HG03460 (cell line): ENCODE results near the gene MYO1C.
A peak's percentile ranks its signal among the peaks of the same experiment; 100 is the strongest.
"Not testable (repeated sequence)": the region's sequence is repeated elsewhere in the genome, so short reads cannot be mapped to it uniquely, and the experiment has no call there.

ENCODE experiments used
- ATAC-seq: cut with Tn5 transposase; IDR thresholded peaks from one replicate; pipeline ENCODE4 v1.9.1; 2021; ENCODE audit not compliant: unreplicated experiment

Gene MYO1C

DNA sequence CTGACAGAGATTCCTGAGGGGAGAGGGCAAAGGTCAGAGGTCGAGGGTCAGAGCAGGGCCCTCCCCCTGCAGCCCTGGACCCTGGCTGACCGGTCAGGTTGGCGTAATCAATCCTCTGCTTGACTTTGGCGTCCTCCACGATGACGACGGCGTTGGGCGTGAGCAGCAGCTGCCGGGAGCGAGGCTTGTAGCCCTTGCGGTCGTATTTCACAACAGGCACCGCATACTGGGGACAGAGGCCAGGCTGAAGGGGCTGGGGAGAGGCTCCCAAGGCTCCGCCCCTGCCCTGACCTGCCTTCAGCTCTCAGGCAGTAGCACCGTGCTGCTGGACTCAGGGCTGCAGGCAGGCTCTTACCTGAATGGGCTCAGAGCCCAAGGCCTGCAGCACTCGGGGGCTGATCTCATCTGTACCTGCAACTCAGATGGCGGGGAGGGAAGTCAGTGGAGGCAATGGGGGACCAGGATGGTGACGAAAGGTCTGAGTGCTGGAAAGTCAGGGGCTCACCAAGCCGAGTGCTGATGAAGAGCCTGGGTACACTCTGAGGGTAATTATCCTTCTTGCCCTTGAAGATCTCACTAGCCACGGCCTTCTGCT lies 24.5 kb downstream of the MYO1C start:
- ATAC-seq, result no peak

DNA sequence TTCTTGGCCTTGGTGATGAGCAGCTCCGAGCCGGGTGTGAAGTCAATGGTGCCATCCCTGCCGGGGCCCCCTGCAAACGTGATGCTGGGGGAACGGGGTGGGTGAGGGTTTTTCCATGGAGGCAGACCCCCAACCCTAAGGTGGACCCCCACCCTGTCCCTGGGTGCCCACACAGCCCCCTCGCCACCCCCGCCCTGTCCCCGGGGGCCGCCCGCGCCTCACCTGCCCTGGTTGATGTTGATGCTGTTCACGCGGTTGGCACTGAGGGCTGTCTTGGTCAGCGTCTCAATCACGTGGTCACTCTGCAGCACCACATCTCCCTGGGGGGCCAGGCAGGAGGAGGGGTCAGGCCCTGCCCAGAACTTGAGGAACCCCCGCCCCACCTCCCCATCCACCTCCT lies 25.2 kb downstream of the MYO1C start:
- ATAC-seq, result no peak

DNA sequence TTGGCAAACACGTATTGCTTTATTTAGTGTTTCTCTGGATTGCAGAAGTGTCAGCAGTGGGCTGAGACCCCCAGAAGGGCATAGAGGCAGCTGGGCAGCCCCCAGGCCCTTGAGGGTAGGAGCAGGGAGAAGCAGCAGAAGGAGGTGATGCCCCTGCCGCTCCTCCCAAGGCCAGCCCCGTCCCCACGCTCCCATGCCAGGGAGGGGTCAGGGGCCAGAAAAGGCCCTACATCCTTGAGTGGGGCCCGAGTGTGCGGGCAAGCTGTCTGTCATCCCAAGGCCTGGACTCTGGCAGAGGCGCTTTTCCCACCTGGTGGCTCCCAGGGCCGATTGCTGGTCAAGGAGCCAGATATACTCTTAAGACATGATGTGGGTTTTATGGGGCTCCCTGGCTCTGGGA lies 28.3 kb downstream of the MYO1C start:
- ATAC-seq, result no peak

DNA sequence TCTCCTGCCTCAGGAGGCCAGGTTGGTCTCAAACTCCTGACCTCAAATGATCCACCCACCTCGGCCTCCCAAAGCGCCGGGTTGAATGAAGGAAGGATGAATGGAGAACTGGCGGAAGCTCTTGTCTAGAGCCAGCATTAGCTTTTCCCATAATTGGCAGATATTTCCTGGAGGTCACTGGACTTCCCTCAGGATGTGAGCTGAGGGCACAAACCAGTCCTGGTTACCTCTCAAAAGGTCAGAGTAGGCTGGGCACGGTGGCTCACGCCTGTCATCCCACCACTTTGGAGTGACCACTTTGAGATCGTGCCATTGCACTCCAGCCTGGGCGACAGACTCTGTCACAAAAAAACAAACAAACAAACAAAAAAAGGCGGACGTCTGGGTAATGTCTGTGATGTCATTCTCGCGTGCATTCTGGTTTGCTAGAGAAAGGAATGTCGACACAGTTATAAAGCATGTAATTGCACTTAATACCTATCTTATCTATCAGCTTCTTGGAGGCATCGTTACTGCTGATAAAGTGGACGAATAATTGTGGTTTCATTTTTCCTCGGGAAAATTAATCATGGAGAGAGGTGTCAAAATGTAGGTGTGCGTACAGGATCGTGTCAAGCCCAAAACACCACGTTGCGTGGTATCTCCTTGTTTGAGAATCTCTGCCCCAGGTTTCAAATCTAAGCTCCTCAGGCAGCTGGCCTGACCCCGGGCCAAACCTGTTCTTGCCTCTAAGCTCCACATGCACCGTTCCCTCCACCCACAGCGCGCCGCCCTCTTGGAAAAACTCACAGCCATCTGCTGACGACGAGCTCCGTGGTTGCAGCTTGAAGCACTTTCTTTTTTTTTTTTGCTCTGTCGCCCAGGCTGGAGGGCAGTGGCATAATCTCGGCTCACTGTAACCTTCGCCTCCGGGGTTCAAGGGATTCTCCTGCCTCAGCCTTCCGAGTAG lies 30.0 kb downstream of the MYO1C start:
- ATAC-seq, result no peak

DNA sequence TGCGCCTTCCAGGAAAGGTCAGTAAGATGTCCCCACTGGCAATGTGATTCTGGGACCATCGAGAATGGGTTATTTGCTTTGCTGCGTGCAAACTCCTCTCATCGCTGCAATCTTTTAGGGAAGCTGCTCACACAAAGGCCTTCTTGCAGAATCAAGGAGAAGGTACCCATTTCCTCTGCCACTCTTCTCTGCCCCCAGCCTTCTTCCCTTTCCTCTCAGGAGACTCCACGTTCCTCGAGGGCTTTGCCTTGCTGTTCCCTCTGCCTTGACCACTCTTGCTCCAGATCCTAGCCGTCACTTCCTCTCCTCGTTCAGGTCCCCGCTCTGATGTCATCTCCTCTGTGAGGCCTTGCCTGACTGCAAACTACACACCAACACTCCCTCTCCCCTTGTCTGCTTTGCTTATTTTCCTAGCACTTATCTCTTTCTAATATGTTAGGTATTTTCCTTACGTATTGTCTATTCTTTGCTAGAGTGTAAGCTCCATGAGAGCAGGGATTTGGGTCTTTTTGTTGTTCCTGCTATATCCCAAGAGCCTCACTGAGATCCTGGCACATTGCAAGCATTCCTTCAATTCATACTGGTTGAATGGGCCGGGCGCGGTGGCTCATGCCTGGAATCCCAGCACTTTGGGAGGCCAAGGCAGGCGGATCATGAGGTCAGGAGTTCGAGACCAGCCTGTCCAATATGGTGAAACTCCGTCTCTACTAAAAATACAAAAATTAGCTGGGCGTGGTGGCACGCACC lies 31.1 kb downstream of the MYO1C start:
- no peak for ATAC-seq

DNA sequence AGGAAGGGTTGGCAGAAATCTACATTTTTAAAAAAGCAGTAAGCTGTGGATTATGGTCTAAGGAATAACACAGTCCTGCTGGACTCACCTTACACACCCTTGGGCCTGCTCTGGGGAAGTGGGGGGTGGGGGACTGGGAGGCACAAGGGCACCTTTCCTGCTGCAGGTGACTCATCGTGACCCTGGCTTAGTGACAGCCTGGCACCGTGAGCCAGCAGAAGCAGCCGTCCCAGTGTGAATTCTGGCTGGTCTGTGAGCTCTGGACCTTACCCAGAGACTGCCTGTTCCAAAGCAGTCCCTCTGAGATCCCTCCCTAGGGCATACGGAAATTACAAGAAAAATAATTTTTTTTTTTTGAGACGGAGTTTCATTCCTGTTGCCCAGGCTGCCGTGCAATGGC lies 32.3 kb downstream of the MYO1C start:
- no peak for ATAC-seq

DNA sequence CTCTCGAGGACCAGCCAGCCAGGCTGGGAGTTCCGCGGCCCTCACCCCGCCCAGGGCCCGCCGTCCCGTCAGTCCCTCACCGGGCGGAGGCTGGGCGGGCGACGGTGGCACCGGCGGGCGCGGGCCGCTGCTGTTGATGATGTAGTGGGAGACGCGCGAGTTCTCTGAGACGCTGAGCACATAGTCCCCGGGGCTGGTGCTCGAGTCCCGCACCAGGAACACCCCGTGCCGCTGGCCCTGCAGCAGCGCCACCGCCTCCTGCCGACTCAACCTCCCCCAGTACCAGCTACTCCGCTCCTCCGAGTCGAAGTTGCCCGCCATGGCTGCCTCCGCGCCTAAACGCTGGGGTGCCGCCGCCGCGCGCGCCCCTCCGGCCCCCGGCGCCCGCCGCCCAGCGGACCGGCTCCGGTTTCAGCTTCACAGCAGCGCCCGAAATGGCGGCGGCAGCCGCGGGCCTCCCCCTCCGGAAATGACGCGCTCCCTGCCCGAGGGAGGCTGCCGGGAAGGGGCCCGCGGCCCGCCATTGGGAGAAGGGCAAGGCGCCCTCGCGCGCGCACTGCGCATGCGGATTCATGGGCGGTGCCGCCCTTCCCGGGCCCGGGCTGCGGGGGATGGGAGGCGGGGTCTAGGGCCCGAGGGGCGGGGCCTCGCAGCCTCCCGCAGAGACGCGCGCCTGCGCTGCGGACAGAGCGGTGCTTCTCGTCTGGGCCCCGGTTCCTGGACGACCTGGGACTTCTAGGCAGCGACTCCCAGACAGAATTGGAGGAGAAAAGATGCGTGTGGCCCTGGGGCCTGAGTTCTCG lies 36.5 kb downstream of the MYO1C start, which contains the start of gene CRK:
CRK (minus strand) TSS at position 436 of the 803 bp plus-strand sequence; CDS start at position 321, 115 bp downstream.
- ATAC-seq, result peak; percentile 71

DNA sequence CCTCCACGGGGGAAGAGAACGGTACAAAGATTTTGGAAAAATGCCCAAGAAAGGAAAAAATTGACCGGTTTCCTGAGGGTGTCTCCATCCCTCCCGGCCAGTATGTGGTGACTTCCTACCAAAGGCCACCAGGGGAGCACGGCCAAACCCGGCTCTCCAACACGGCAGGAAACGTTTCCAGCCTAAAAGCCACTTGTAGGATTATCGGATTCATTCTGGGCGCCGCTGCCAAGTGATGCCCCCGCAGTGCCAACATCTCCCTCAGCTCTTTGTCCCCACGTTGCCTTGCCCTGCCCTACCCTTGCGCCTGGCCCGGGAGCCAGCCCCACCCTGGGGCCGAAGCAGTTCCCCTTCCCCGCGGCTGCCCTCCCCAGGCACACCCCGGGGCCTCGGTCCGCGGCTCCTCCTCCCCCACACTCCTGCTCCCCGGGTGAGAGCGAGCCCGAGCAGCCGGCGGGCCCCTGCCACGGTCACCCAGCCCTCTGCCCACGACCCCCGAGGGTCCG lies 37.1 kb downstream of the MYO1C start:
- ATAC-seq, result peak; percentile 31

DNA sequence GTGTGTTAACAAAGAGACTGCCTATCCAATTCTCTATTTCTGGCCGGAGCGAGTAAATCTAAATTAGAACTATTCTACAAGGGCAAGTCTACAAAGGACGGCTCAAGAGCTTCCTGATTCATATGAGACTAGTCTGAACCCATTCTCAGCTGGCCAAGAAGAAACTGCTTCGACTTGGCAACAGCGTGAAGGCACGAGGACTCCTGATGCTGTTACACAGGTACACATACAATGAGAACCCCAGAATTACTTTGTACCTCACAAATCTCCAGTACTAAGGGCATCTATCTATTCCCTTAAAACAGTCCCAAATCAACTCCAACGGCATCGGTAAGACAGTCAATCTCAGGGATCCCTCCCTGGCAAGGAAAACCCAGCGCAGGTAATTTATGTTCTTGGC lies 37.9 kb downstream of the MYO1C start:
- no peak for ATAC-seq

DNA sequence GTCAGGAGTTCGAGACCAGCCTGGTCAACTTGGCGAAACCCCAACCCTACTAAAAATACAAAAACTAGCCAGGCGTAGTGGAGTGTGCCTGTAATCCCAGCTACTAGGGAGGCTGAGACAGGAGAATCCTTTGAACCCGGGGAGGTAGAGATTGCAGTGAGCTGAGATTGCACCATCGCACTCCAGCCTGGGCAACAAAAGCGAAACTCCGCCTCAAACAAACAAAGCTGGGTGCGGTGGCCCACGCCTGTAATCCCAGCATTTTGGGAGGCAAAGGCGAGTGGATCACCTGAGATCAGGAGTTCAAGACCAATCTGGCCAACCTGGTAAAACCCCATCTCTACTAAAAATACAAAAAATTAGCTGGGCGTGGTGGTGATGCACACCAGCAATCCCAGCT lies 38.8 kb downstream of the MYO1C start:
- ATAC-seq, result not testable (repeated sequence)

DNA sequence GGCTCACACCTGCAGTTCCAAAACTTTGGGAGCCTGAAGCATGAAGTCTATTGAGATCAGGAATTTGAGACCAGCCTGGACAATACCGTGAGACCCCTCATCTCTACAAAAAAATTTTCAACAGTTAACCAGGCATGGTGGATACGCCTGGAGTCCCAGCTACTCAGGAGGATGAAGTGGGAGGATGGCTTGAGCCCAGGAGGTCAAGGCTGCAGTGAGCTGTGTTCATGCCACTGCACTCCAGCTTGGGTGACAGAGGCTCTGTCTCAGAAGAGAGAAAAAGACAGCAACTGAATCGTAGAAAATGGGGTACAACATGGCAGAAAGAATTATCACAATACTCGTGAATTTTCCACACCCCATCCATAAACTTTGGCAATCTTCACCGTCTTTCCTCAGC lies 39.6 kb downstream of the MYO1C start:
- no peak for ATAC-seq

DNA sequence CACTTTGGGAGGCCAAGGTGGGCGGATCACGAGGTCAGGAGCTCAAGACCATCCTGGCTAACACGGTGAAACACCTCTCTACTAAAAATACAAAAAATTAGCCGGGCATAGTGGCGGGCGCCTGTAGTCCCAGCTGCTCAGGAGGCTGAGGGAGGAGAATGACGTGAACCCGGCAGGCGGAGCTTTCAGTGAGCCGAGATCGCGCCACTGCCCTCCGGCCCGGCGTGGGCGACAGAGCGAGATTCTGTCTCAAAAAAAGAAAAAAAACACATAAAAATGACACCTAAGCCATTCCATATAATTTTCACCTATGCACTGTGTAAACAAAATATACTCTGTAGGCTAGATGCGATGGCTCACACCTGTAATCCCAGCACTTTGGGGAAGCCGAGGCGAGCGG lies 42.2 kb downstream of the MYO1C start:
- not testable (repeated sequence) for ATAC-seq

DNA sequence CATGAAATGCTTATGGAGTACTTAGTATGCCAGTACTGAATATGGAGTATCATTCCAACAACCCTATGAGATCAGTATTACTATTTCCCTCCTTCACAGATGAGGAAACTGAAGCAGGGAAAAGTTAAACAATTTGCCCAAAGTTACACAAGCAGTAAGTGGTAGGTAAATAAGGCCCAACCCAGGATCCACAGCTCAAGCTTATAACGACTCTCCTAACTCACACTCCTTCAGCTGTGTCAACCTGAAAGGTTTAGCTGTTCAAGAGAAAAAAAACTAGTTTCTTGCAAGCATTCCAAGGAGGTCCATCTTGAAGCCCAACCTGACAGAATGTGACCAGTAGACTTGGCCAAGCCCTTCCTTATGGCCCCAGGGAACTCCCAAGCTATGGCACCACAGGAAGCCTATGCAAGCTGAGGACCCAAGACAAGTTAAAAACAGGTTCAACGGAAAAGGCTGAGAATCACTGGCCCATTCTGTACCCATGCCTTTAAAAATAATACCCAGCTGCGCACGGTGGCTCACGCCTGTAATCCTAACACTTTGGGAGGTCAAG lies 43.0 kb downstream of the MYO1C start:
- ATAC-seq, result no peak

DNA sequence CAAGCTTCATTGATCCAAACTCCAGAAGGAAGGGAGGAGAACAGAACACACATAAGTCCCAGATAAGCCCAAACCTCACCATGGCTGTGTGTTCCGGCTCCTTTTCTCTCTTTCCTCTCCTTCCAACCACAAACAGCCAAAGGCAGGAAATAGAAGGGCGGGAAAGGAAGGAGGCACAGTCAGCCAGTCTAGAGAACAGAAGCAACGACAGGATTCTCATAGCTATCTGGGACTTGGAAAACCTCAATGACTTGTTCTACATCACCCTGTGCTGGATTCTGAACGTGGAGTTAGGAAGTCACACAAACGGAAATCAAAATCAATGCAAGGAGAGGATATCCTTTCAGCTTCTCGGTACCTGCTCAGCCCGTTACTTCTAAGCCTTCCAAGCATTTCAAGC lies 45.4 kb downstream of the MYO1C start:
- no peak for ATAC-seq

DNA sequence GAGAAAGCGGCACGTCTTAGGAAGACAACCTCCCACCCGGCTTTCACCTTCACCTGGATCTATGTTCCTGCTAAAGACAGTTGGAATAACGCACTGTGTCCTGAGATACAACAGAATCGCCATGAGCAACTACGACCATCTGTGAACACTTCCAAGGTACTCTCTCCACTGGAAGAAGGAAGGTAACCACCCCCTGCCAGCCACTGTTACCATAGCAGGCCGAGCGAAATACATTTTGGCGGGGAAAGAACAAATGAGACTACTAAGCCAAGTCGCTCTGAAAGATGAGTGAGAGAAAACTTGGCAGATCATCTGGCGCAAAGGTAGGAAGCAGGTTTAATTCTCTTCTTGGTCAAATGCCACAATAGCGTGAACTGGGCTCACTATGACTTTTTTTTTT lies 46.3 kb downstream of the MYO1C start:
- ATAC-seq, result no peak

DNA sequence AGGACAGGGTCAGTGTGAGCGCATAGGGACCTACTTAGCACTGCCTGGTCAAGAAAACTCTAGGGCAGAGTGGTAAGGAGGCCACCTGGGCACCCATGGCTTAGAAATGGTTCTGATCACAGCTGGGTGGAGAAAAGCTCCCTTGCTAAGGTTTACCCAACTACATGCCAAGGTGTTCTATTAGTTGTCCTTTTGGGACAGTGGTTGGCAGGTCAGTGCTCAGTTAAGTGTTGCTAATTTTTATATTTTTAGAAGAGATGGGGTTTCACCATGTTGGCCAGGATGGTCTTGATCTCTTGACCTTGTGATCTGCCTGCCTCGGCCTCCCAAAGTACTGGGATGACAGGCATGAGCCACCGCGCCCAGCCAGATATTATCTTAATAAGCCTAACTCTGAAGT lies 46.8 kb downstream of the MYO1C start:
- ATAC-seq, result not testable (repeated sequence)

DNA sequence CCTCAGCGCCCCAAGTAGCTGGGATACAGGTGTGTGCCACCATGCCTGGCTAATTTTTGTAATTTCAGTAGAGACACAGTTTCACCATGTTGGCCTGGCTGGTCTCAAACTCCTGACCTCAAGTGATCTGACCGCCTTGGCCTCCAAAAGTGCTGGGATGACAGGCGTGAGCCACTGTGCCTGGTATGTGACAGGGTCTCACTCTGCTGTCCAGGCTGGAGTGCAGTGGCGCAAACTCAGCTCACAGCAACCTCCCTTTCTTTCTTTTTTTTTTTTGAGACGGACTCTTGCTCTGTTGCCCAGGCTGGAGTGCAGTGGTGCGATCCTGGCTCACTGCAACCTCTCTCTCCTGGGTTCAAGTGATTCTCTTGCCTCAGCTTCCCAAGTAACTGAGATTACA lies 49.8 kb downstream of the MYO1C start:
- not testable (repeated sequence) for ATAC-seq

DNA sequence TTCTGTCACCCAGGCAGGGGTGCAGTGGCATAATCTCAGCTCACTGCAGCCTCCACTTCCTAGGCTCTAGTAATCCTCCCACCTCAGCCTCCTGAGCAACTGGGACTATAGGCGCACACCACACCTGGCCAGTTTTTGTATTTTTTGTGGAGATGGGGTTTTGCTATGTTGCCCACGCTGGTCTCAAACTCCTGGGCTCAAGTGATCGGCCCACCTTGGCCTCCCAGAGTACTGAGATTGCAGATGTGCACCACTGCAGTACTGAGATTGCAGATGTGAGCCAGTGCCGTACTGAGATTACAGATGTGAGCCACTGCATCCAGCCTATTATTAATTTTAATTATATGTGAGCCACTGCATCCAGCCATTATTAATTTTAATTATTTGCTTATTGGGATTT lies 50.3 kb downstream of the MYO1C start:
- no peak for ATAC-seq

DNA sequence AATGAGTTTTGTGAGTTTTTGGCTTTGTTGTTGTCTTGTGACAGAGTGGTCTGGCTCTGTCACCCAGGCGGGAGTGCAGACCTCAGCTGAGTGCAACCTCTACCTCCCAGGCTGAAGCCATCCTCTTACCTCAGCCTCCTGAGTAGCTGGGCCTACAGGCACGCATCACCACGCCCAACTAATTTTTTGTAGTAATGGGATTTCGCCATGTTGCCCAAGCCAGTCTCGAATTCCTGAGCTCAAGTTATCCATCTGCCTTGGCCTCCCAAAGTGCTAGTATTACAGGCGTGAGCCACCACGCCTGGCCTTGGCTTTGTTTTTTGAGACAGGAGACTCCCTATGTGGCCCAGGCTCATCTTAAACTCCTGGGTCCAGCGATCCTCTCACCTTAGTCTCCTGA lies 51.6 kb downstream of the MYO1C start:
- no peak for ATAC-seq

DNA sequence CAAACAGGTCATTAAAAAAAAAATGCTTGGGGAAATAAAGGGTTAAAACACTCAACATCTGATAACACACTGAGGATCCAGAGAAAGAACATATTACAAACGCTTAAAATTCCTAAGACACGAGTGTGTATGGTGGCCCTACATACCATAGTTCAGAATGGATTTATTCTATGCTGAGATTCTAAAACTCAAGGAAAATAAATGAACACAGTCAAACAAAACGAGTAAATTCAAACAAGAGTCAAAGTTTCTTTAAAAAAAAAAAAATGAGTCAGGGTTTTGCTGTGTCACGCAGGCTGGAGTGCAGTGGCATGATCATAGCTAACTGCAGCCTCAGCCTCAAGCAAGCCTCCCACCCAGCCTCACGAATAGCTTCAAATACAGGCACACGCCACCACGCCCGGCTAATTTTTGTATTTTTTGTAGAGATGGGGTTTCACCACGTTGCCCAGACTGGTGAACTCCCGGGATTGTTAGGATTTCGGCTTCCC lies 53.8 kb downstream of the MYO1C start:
- ATAC-seq, result no peak
